ENCODE measurements around the gene CASTOR2.
"Not testable (repeated sequence)": the region's sequence is repeated elsewhere in the genome, so short reads cannot be mapped to it uniquely, and the experiment has no call there.

CASTOR2 gene

GRCh38 chr7:74964511-74965119 is at the start of gene CASTOR2:
Gene CASTOR2 (plus strand): TSS chr7:74964705. CDS start chr7:74964986, 281 bp downstream.
- DNase-seq (ENCODE audit: low spot score), result not testable (repeated sequence)

GRCh38 chr7:74922321-74922890 is 42.1 kb upstream of the CASTOR2 start:
- not testable (repeated sequence) for DNase-seq (ENCODE audit: low spot score)

- DNase-seq (ENCODE audit: low spot score), result not testable (repeated sequence)
Observed at GRCh38 chr7:74923644-74924043, 40.9 kb upstream of the CASTOR2 start.

GRCh38 chr7:74926968-74927367 is 37.5 kb upstream of the CASTOR2 start:
- not testable (repeated sequence) for DNase-seq (ENCODE audit: low spot score)

- not testable (repeated sequence) for DNase-seq (ENCODE audit: low spot score)
Observed at GRCh38 chr7:74931563-74932328, 32.8 kb upstream of the CASTOR2 start.

GRCh38 chr7:74939429-74939828 is 25.1 kb upstream of the CASTOR2 start:
- DNase-seq (ENCODE audit: low spot score), result not testable (repeated sequence)

- DNase-seq (ENCODE audit: low spot score), result not testable (repeated sequence)
Observed at GRCh38 chr7:74941302-74942069, 23.0 kb upstream of the CASTOR2 start.

GRCh38 chr7:74943923-74944322 is 20.6 kb upstream of the CASTOR2 start:
- not testable (repeated sequence) for DNase-seq (ENCODE audit: low spot score)

- DNase-seq (ENCODE audit: low spot score), result not testable (repeated sequence)
Observed at GRCh38 chr7:74947741-74948140, 16.8 kb upstream of the CASTOR2 start.

GRCh38 chr7:74953774-74954173 is 10.7 kb upstream of the CASTOR2 start:
- not testable (repeated sequence) for DNase-seq (ENCODE audit: low spot score)

GRCh38 chr7:74958328-74958727 is 6.2 kb upstream of the CASTOR2 start:
- DNase-seq (ENCODE audit: low spot score), result not testable (repeated sequence)

- DNase-seq (ENCODE audit: low spot score), result not testable (repeated sequence)
Observed at GRCh38 chr7:74963704-74964510, 598 bp upstream of the CASTOR2 start.

- not testable (repeated sequence) for DNase-seq (ENCODE audit: low spot score)
Observed at GRCh38 chr7:74966208-74966854, 1.8 kb downstream of the CASTOR2 start.

- DNase-seq (ENCODE audit: low spot score), result not testable (repeated sequence)
Observed at GRCh38 chr7:74966909-74967308, 2.4 kb downstream of the CASTOR2 start.

GRCh38 chr7:74971431-74971830 is 6.9 kb downstream of the CASTOR2 start:
- DNase-seq (ENCODE audit: low spot score), result not testable (repeated sequence)

- DNase-seq (ENCODE audit: low spot score), result not testable (repeated sequence)
Observed at GRCh38 chr7:74972377-74972776, 7.9 kb downstream of the CASTOR2 start.

- not testable (repeated sequence) for DNase-seq (ENCODE audit: low spot score)
Observed at GRCh38 chr7:74975959-74976358, 11.5 kb downstream of the CASTOR2 start.

- DNase-seq (ENCODE audit: low spot score), result not testable (repeated sequence)
Observed at GRCh38 chr7:74977523-74977922, 13.0 kb downstream of the CASTOR2 start.

GRCh38 chr7:74988436-74988835 is 23.9 kb downstream of the CASTOR2 start:
- DNase-seq (ENCODE audit: low spot score), result not testable (repeated sequence)

GRCh38 chr7:74993121-74993520 is 28.6 kb downstream of the CASTOR2 start:
- no peak for DNase-seq (ENCODE audit: low spot score)
